ENCODE results near the gene FSCN2. TPM values are rescaled to one million over a fixed set of nuclear protein-coding genes. Genes with fewer than 3 reads are reported as not detected.
A peak's percentile ranks its signal among the peaks of the same experiment; 100 is the strongest.

Gene FSCN2
- total and polyA plus RNA-seq, 2 of the 4 experiments (the other 2 are of a cell fraction) = 0.18 to 0.84 TPM

DNA sequence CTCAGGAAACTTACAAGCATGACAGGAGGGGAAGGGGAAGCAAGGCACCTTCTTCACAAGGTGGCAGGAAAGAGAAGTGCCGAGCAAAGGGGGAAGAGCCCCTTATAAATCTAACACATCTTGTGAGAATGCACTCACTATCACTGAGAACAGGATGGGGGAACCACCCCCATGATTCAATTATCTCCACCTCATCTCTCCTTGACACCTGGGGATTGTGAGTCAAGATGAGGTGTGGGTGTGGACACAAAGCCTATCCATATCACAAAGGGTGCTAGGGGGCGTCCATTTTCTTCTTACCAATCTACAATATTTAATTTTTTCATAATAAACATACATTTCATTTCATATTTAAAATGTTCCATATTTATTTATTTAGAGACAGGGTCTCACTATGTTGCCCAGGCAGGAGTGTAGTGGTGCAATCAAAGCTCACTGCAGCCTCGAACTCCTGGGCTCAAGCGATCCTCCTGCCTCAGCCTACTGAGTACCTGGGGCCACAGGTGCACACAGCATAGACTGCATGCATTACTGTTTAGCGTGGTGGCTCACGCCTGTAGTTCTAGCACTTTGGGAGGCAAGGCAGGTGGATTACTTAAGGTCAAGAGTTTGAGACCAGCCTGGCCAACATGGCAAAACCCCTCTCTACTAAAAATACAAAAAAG, 50.5 kb downstream of the FSCN2 start:
- Histone ChIP-seq H3K18ac (ENCODE audit: low read depth, low read length) (no peak overlapping the region), H3K9me3 (ENCODE audit: control insufficient read depth, insufficient read depth, low read length) (no peaks in the 10 kb centered on the region), H2BK20ac (ENCODE audit: low read depth, low read length) (no peak overlapping the region), H2AK5ac (ENCODE audit: low read depth, low read length) (peak overlapping the region; percentile 20; the same call in 1 of the 2 replicates), H4K91ac (ENCODE audit: insufficient read depth, low read depth, low read length) (no peak overlapping the region), H2BK15ac (ENCODE audit: low read depth, low read length) (no peak overlapping the region), H3K56ac (ENCODE audit: extremely low read depth, insufficient read depth, low read length) (no peak overlapping the region), H3K27ac (ENCODE audit: insufficient read depth, low read length) (no peak overlapping the region), H3K23ac (ENCODE audit: low read depth, low read length) (no peak overlapping the region), H3K9me1 (ENCODE audit: insufficient read depth, low read length) (peaks cover 64% of the 10 kb centered on the region), H4K5ac (ENCODE audit: low read depth, low read length) (no peak overlapping the region), H2BK120ac (ENCODE audit: low read depth, low read length) (no peak overlapping the region), H4K20me1 (ENCODE audit: insufficient read depth, low read length) (peaks cover 65% of the 10 kb centered on the region), H3K36me3 (ENCODE audit: control insufficient read depth, insufficient read depth, low read length) (peaks cover 35% of the 10 kb centered on the region), H3K4me3 (ENCODE audit: insufficient read depth, low read depth, low read length) (no peak overlapping the region), H3K9ac (ENCODE audit: low read depth, low read length) (no peak overlapping the region), H3K4me1 (ENCODE audit: control insufficient read depth, insufficient read depth, low read length) (peaks cover 40% of the 10 kb centered on the region), H3K4ac (ENCODE audit: low read depth, low read length) (0 out of 2 replicates have a peak overlapping the region, but pooled peaks have one; percentile 94), H2BK5ac (ENCODE audit: low read depth, low read length, poor library complexity, severe bottlenecking) (no peak overlapping the region), H3K14ac (replicated peaks; ENCODE audit: low read depth, low read length) (no peak overlapping the region), H2AK9ac (replicated peaks; ENCODE audit: low read depth, low read length, poor library complexity) (no peak overlapping the region), H3K27me3 (ENCODE audit: control insufficient read depth, insufficient read depth, low read length) (no peaks in the 10 kb centered on the region), H4K8ac (ENCODE audit: low read depth in 2 of 2, low read length in 2 of 2) (no peak overlapping the region), H3K4me2 (ENCODE audit: low read depth, low read length) (no peak overlapping the region), H2AFZ (replicated peaks; ENCODE audit: low read length, poor library complexity) (no peak overlapping the region), H3K79me1 (ENCODE audit: low read depth in 1 of 2, low read length in 2 of 2) (peaks cover 42 to 93% of the 10 kb centered on the region in 2 experiments)
- in situ Hi-C loops (cut with MboI; ENCODE audit: low sequenced_read_pairs) (no loop called here), dilution Hi-C loops (cut with HindIII; ENCODE audit: low sequenced_read_pairs, unreplicated experiment) (no loop called here), intact Hi-C loops (cut with micrococcal nuclease) (no loop called here)
- CTCF ChIA-PET = no interaction called here
- TF ChIP-seq FOS (IDR thresholded peaks at IDR 0.05; ENCODE audit: low read depth, low read length) (no peak), MXI1 (IDR thresholded peaks at IDR 0.05; ENCODE audit: borderline replicate concordance, low read depth, low read length) (no peak)
- TF ChIP-seq, protein P1, sequence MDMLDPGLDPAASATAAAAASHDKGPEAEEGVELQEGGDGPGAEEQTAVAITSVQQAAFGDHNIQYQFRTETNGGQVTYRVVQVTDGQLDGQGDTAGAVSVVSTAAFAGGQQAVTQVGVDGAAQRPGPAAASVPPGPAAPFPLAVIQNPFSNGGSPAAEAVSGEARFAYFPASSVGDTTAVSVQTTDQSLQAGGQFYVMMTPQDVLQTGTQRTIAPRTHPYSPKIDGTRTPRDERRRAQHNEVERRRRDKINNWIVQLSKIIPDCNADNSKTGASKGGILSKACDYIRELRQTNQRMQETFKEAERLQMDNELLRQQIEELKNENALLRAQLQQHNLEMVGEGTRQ (IDR thresholded peaks at IDR 0.05; ENCODE audit: low read depth, low read length) = no peak
- WGBS, 2 experiments (ENCODE audit: extremely low coverage in 2 of 2, insufficient read length in 1 of 2) = 90% methylated on average over 2 of the region's 6 CpGs; no CpG with 5 or more reads in 1 of the 2 experiments
- ATAC-seq (ENCODE audit: low read depth) (no peak), DNase-seq (no peak)
- no TSS peak for BruUV-seq (replicated peaks)
- POLR2A ChIA-PET (ENCODE audit: unreplicated experiment) = interaction anchor here (0.9 kb wide), 1 partner anchor 12 kb away, joined by 3 read pairs; no protein-coding TSS in a partner anchor

Data from IMR-90 (cell line).